Tongue (tissue), 2 donors: Measurements from ENCODE around the gene METTL25B. TPM values are rescaled to one million over a fixed set of nuclear protein-coding genes. Genes with fewer than 3 reads are reported as not detected.
A peak's percentile ranks its signal among the peaks of the same experiment; 100 is the strongest.

ENCODE experiments used
- DNase-seq: peaks from one replicate; pipeline ENCODE4 v3.0.0-alpha.2; 2015
- total RNA-seq: library from RNA; depleted of rRNA; stranded (reverse); fragments of >200 nt; gene quantifications from one replicate; pipeline ENCODE4 v1.2.3, GENCODE V29; 2014

Gene METTL25B
- total RNA-seq, 1 donor from 2014 or later: 7.0 TPM

- no peak for DNase-seq
These were observed 27.3 kb upstream of the METTL25B start for GRCh38 chr1:156700736-156701531.

- DNase-seq: no peak
These were observed 24.9 kb upstream of the METTL25B start for GRCh38 chr1:156703336-156703735.

- DNase-seq: peak; percentile 26
These were observed 24.5 kb upstream of the METTL25B start for GRCh38 chr1:156703741-156704140.

- peak; percentile 14 for DNase-seq
These were observed 24.0 kb upstream of the METTL25B start for GRCh38 chr1:156704166-156704711.

GRCh38 chr1:156704930-156705320 is 23.3 kb upstream of the METTL25B start:
- peak; percentile 39 for DNase-seq

- DNase-seq: peak; percentile 81
These were observed 22.9 kb upstream of the METTL25B start, which contains the start of gene CRABP2 for GRCh38 chr1:156705321-156705917. CRABP2 (minus strand) TSS chr1:156705583; CDS start chr1:156705446, 137 bp downstream.

GRCh38 chr1:156705918-156706656 is 22.2 kb upstream of the METTL25B start:
- DNase-seq: peak; percentile 89

- peak; percentile 83 for DNase-seq
These were observed 21.4 kb upstream of the METTL25B start for GRCh38 chr1:156706657-156707416.

- DNase-seq: peak; percentile 88
These were observed 20.7 kb upstream of the METTL25B start for GRCh38 chr1:156707417-156708217.

GRCh38 chr1:156708218-156708661 is 20.0 kb upstream of the METTL25B start:
- peak; percentile 40 for DNase-seq

- DNase-seq: peak; percentile 35
These were observed 19.2 kb upstream of the METTL25B start for GRCh38 chr1:156709031-156709430.

- peak; percentile 89 for DNase-seq
These were observed 18.3 kb upstream of the METTL25B start for GRCh38 chr1:156709757-156710489.

GRCh38 chr1:156711011-156711817 is 17.1 kb upstream of the METTL25B start:
- DNase-seq: peak; percentile 85

- DNase-seq: no peak
These were observed 15.6 kb upstream of the METTL25B start for GRCh38 chr1:156712626-156713025.

- no peak for DNase-seq
These were observed 13.4 kb upstream of the METTL25B start for GRCh38 chr1:156714830-156715229.

GRCh38 chr1:156717351-156717750 is 10.9 kb upstream of the METTL25B start:
- no peak for DNase-seq

- no peak for DNase-seq
These were observed 7.1 kb upstream of the METTL25B start for GRCh38 chr1:156721131-156721530.

GRCh38 chr1:156721535-156721934 is 6.7 kb upstream of the METTL25B start:
- no peak for DNase-seq

- DNase-seq: peak; percentile 95
These were observed 2.5 kb upstream of the METTL25B start for GRCh38 chr1:156725683-156726280.
